Measurements from ENCODE around the gene LIPC. TPM values are rescaled to one million over a fixed set of nuclear protein-coding genes. Genes with fewer than 3 reads are reported as not detected.

The LIPC gene
- total RNA-seq, 1 experiment from 2014 or later: not detected

DNA sequence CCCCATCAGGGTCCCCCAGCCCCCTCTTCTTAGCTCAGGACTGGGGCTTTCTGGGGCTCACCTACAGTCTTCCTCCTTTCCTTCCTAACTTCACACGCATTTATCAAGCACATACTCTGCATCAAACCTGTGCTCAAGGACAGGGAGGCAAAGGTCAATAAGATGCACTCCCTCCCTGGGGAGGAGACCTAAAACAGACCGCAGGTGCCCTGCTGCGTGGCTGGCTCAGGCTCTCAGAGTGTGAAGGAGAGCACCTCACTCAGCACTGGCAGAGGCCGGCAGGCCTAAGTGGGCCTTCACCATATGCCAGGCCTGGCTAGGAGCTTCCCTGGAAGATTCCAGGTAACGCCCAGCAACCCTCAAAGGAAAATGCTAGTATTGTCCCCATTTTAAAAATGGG, 16.5 kb downstream of the LIPC start:
- H3K27me3 ChIP-seq (ENCODE audit: control insufficient read depth, insufficient read depth, low read length): no peaks in the 10 kb centered on the region
- no peak for DNase-seq
- no peaks in the 10 kb centered on the region for H3K36me3 ChIP-seq (replicated peaks; ENCODE audit: control insufficient read depth, insufficient read depth, low read length)
- H3K4me3 ChIP-seq (ENCODE audit: insufficient read depth, low read depth, low read length): no peak overlapping the region

DNA sequence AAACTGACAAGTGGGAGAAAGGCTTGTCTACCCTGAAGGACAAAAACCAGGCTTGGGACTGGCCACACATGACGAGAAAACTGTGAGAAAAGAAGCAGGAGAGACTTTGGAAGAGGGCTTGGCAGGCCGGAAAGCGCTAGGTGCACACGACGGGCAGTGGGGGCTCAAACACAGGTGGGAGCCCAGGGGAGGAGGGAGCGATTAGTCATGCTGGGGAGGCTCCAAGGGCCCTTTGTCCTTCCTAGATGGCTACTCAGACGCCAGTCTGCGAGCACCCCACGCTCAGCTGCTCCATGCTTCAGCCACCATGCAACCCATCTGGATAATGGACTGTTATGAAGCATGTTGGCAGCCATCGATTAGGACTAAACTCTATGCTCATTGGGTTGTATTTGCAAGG, 17.1 kb downstream of the LIPC start:
- DNase-seq: no peak
- H3K36me3 ChIP-seq (replicated peaks; ENCODE audit: control insufficient read depth, insufficient read depth, low read length): no peaks in the 10 kb centered on the region
- no peak overlapping the region for H3K4me3 ChIP-seq (ENCODE audit: insufficient read depth, low read depth, low read length)
- no peaks in the 10 kb centered on the region for H3K27me3 ChIP-seq (ENCODE audit: control insufficient read depth, insufficient read depth, low read length)

DNA sequence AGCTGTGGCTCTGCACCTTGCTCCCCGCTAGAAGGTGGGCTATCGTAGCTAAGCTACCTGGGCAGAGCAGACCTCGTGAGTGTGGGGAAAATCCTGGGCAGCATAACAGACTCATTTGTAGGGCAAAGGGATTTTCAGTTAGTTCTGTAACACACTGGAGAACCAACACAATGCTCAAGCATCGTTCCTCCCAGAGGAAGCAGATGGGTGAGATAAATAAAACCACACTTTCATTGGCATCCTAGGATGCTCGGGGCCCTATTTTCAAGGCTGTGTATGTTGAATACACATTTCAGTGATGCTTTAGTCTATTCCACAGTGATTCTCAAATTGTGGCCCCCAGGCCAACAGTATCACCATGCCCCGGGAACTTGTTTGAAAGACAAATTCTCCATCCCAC, 20.0 kb downstream of the LIPC start:
- no peaks in the 10 kb centered on the region for H3K27me3 ChIP-seq (ENCODE audit: control insufficient read depth, insufficient read depth, low read length)
- H3K36me3 ChIP-seq (replicated peaks; ENCODE audit: control insufficient read depth, insufficient read depth, low read length): no peaks in the 10 kb centered on the region
- DNase-seq: no peak
- H3K4me3 ChIP-seq (ENCODE audit: insufficient read depth, low read depth, low read length): no peak overlapping the region

DNA sequence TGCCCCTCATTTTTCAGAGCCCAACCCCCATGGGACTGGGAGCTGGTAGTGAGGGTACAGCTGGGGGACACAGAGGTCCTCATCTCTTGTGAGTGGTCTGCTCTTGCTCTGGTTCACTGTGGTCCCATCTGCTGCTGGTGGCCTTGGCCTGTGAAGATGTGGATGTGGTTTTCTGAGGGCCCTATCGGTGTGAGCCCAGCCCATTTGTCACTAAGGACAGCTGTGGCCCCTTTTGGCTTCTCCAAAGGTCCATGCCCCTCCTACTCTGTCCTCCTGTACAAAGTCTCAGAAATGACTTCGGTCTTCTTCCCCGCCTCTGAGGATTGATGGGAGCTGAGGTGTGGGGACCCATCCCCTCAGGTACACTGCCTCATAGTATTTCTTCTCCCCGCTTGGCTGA, 21.0 kb downstream of the LIPC start:
- H3K36me3 ChIP-seq (replicated peaks; ENCODE audit: control insufficient read depth, insufficient read depth, low read length): no peaks in the 10 kb centered on the region
- DNase-seq: no peak
- H3K4me3 ChIP-seq (ENCODE audit: insufficient read depth, low read depth, low read length): no peak overlapping the region
- no peaks in the 10 kb centered on the region for H3K27me3 ChIP-seq (ENCODE audit: control insufficient read depth, insufficient read depth, low read length)

DNA sequence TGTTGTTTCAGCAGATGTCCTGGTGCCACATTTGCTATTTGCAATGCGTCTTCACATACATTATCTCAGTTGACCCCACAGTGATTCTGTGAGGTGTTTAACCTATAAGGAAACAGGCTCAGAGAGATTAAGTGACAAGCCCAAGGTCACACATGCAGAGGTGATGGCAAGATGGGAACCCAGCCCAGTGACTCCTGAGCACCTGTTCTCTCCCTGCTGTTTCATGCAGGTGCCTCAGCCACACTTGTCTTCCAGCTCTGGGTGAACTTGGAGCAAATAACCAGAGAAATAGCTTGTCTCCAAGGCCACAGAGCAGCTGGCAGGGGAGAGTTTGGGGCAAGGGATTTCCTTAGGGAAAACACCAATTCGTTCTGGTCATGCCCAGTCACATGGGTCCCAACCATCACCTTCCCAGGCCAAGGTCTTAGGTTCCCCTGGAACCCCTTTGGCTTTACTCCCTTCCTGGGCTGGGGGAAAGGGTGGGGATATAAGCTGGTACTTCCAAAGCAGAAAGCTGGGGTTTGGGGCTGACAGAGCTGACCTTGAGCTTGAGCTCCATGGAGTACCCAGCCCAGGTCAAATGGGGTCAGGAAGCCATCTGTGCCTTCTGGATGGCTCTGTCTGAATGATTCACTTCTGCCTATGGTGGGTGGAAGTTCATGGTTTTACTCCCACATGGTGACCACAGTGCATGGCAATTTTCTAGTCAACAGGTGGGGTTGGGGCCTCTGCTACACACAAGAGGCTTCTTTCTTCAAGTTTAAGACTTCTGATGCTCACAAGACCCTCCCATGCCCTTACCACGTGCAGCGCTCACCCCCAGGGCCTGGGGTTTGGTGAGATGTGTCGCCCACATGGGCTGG, 22.4 kb downstream of the LIPC start:
- no peaks in the 10 kb centered on the region for H3K36me3 ChIP-seq (replicated peaks; ENCODE audit: control insufficient read depth, insufficient read depth, low read length)
- H3K27me3 ChIP-seq (ENCODE audit: control insufficient read depth, insufficient read depth, low read length): no peaks in the 10 kb centered on the region
- DNase-seq: no peak
- H3K4me3 ChIP-seq (ENCODE audit: insufficient read depth, low read depth, low read length): no peak overlapping the region

DNA sequence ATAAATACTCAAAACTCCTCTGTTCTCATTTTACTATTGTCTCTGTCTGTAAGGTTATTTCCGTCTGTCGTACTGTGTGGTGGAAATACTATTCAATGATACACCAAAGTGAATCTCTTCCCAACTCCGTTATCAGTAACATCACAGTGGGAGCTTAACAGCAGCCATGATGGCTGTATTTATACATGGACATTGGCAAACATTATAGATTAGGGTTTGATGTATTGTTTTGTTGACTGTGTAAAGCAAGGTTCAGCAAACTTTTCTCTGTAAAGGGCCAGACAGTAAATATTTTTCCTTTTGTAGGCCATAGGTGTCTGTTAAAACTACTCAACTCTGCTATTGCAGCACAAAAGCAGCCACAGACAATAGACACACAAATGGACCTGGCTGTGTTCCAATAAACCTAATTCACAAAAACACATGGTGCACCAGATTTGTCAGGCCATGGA, 23.2 kb downstream of the LIPC start:
- no peaks in the 10 kb centered on the region for H3K36me3 ChIP-seq (replicated peaks; ENCODE audit: control insufficient read depth, insufficient read depth, low read length)
- H3K4me3 ChIP-seq (ENCODE audit: insufficient read depth, low read depth, low read length): no peak overlapping the region
- DNase-seq: no peak
- no peaks in the 10 kb centered on the region for H3K27me3 ChIP-seq (ENCODE audit: control insufficient read depth, insufficient read depth, low read length)

DNA sequence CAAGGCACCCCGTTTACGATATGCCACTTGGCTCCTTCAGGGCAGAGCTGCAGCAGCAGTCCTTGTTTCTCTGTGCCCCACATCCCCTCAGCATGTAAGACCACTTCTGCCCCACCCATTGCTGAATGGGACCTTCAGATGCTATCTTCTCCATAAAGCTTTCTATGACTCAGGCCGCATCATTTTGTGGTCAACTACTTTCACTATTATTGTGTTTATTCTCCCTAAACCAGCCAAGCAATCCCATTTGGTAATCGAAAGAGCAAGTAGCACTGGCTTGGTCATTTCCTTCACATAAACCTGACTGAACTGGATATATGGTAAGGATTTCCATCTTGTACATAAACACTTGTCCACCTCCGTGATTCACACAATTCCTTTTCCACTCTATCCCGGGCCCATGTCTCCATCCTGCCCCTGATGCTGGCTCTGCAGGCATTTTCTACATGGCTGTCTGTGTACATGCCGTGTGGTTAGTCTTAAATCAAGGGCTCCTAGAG, 25.7 kb downstream of the LIPC start:
- Histone ChIP-seq H3K4me3 (ENCODE audit: insufficient read depth, low read depth, low read length) (no peak overlapping the region), H3K36me3 (replicated peaks; ENCODE audit: control insufficient read depth, insufficient read depth, low read length) (no peaks in the 10 kb centered on the region), H3K27me3 (ENCODE audit: control insufficient read depth, insufficient read depth, low read length) (no peaks in the 10 kb centered on the region)
- DNase-seq: no peak

DNA sequence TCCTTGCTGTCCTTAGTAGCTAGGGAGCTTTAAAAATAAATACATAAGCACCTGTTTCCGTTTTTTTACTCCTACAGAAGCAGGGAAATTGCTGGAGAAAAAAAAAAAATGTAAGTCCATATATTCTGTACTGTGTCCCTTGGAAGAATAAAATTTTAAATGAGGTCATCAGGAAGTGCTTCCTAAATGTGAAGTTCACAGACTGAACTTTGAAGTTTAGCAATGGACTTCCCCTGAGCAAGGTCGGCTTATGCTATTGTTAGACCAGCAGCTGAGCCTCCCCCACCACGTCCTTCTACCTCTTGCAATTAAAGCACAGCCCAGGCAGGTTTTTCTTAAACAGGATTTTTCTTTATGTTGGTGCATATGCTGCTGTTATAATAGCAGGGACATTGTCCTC, 26.3 kb downstream of the LIPC start:
- Histone ChIP-seq H3K27me3 (ENCODE audit: control insufficient read depth, insufficient read depth, low read length) (no peaks in the 10 kb centered on the region), H3K4me3 (ENCODE audit: insufficient read depth, low read depth, low read length) (no peak overlapping the region), H3K36me3 (replicated peaks; ENCODE audit: control insufficient read depth, insufficient read depth, low read length) (no peaks in the 10 kb centered on the region)
- DNase-seq: no peak

DNA sequence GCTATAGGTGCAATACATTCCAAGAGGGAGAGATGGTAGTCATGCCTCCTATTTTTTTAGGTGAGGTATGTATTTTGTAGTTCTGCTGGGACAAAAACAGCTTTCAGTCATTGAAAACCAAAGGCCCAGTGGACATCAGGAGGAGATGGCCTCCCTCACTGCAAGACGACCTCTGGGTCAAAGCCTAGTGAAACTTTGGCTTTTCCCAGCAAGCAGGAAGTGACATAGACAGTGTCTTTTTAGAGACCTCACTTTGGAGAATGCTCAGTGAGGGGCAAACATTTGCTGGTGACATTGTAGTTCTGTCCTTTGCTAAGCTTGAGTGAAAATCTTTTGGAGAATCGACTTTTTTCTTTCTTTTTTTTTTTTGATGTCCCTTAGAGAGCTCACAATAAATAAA, 27.3 kb downstream of the LIPC start:
- no peak for DNase-seq
- no peaks in the 10 kb centered on the region for H3K27me3 ChIP-seq (ENCODE audit: control insufficient read depth, insufficient read depth, low read length)
- H3K36me3 ChIP-seq (replicated peaks; ENCODE audit: control insufficient read depth, insufficient read depth, low read length): no peaks in the 10 kb centered on the region
- H3K4me3 ChIP-seq (ENCODE audit: insufficient read depth, low read depth, low read length): no peak overlapping the region

DNA sequence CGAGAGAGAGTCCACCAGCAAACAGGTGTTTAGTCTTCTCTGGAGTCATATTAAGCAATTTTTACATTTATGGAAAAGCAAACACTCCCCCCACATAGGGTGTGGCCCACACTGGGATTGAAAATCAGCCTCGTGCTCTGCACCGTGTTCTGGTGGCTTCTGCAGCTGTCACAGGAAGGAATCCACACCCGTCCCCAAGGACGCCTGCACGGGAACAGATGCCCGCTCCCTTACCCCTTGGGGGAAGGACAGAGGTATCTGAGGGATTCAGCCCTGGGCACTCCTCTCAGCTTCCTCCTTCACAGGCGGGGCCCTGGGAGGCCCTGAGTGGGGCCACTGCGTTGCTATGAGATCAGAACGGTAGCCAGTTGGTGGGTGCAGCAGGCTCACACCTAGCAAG, 27.8 kb downstream of the LIPC start:
- H3K4me3 ChIP-seq (ENCODE audit: insufficient read depth, low read depth, low read length): no peak overlapping the region
- DNase-seq: no peak
- H3K27me3 ChIP-seq (ENCODE audit: control insufficient read depth, insufficient read depth, low read length): no peaks in the 10 kb centered on the region
- H3K36me3 ChIP-seq (replicated peaks; ENCODE audit: control insufficient read depth, insufficient read depth, low read length): no peaks in the 10 kb centered on the region

DNA sequence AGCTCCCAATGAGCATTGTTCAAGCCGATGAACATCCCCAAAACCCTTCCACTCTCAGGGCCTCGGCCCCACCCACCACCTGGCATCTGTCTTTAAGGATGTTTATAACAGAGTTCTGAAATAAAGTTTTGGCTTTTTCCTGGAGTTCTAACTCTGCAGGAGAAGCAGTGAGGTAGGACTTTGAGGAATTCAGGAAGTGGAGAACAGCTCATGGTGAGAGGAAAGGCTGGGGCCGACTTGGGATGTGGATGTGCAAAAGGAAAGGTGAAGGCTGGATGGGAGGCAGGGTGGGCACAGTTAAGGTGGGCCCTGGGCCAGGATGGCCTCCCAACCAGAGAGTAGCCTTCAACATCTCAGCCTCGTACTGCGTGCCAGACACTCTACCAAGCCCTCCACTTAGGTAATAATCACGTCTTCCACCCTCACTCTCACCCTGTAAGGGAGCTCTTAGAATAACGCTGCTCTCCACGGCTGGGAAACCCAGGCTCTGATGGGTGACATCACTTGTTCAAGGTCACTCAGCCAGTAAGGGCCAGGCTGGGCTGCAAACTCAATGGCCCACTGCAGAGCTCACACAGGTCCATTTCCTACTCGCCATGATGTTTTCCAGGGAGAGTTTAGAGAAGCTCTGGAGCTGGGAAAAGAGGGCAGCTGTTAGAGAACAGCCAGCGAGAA, 28.5 kb downstream of the LIPC start:
- Histone ChIP-seq H3K36me3 (replicated peaks; ENCODE audit: control insufficient read depth, insufficient read depth, low read length) (no peaks in the 10 kb centered on the region), H3K4me3 (ENCODE audit: insufficient read depth, low read depth, low read length) (no peak overlapping the region), H3K27me3 (ENCODE audit: control insufficient read depth, insufficient read depth, low read length) (no peaks in the 10 kb centered on the region)
- no peak for DNase-seq

DNA sequence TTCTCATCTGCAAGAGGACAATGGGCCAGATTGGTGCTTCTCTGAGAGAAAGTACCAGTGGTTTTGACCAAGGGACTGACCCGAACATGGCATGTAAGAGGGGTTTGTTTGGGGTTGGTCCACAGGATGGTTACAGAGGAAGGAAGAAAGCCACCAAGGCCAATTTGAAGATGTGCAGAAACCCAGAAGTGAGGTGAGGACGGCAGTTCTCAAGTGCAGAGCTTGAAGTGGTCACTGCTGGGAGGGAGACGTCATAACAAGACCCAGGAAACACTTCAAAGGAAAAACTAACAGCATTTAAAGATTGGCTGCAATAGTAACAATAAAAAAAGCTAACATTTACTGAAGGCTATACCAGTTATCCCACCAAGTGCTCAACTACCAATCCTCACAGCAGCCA, 29.1 kb downstream of the LIPC start:
- Histone ChIP-seq H3K4me3 (ENCODE audit: insufficient read depth, low read depth, low read length) (no peak overlapping the region), H3K36me3 (replicated peaks; ENCODE audit: control insufficient read depth, insufficient read depth, low read length) (no peaks in the 10 kb centered on the region), H3K27me3 (ENCODE audit: control insufficient read depth, insufficient read depth, low read length) (no peaks in the 10 kb centered on the region)
- DNase-seq: no peak

DNA sequence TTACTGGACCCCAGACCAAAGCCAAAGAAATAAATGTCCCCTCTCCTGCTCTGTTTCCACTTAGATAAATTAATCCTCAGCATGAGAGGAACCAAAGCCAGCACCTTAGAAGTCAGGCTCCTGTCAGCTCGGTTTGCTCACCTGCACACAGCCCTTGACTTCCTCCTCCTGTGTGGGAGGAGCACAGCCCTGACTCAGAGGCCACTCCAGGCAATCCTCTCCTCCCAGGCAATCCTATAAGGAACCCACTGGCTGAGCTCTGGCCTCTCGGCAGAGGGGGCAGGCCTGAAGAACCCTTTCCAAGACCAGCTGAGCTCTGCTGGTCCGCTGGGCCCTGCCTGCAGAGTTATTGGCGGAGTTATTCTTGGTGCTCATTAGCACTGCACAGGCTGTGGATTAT, 30.8 kb downstream of the LIPC start:
- no peak for DNase-seq
- no peaks in the 10 kb centered on the region for H3K27me3 ChIP-seq (ENCODE audit: control insufficient read depth, insufficient read depth, low read length)
- no peaks in the 10 kb centered on the region for H3K36me3 ChIP-seq (replicated peaks; ENCODE audit: control insufficient read depth, insufficient read depth, low read length)
- H3K4me3 ChIP-seq (ENCODE audit: insufficient read depth, low read depth, low read length): no peak overlapping the region

DNA sequence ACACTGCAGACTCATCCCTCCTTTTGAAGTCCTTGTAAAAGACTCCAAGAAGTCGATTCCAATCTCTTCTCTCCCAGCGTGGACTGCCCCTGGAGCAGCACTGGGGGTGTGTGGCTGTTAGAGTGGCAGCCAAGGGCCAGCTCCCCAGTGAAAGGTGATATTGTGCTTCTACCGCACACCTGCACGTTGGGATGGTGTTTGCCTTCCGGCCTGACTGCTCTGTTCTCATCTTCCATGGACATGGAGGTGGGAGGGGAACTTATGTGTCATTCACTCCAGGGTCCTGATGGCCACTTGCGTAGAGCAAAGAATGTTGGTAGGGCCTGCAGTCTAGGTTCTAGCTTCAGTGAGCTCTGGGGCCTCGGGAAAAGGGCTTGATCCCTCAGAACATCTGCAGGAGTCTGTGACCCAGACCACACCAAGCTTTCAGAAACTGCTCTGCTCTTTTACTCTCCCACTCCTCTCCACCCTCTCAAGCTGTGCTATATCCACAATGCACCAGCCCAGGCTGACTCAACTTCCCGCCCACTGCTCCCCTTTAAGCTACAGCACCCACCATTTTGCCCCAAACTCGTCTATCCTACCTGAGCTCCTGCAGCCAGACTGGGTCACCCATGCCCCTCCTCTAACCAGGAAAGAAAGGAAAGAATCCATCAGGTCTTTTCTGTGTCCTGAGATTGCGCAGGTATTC, 31.3 kb downstream of the LIPC start:
- Histone ChIP-seq H3K27me3 (ENCODE audit: control insufficient read depth, insufficient read depth, low read length) (no peaks in the 10 kb centered on the region), H3K4me3 (ENCODE audit: insufficient read depth, low read depth, low read length) (no peak overlapping the region), H3K36me3 (replicated peaks; ENCODE audit: control insufficient read depth, insufficient read depth, low read length) (no peaks in the 10 kb centered on the region)
- no peak for DNase-seq
